H9 (cell line): ENCODE data around the gene TRIM54. TPM values are rescaled to one million over a fixed set of nuclear protein-coding genes. Genes with fewer than 3 reads are reported as not detected.

ENCODE experiments used
- DNase-seq: peaks from one replicate; pipeline ENCODE4 v3.0.0-alpha.2; 2017
- H2AFZ ChIP-seq: one replicate; pipeline ENCODE4 v1.6.1; 2013; ENCODE audit warnings: mild to moderate bottlenecking, low read length, control low read depth, moderate library complexity
- H2AK5ac ChIP-seq: 2 replicates; pipeline ENCODE4 v1.6.1; 2013; ENCODE audit warnings: low read length, control low read depth, mixed read lengths; ENCODE audit not compliant: insufficient read length
- H2BK120ac ChIP-seq: one replicate; pipeline ENCODE4 v1.6.1; 2013; ENCODE audit warnings: low read depth, mild to moderate bottlenecking, low read length, control low read depth, inconsistent platforms; ENCODE audit not compliant: poor library complexity, severe bottlenecking
- H2BK12ac ChIP-seq: 2 replicates; pipeline ENCODE4 v1.6.1; 2013; ENCODE audit warnings: low read length, control low read depth, mixed read lengths, low read depth; ENCODE audit not compliant: insufficient read length
- H2BK15ac ChIP-seq: 2 replicates; pipeline ENCODE4 v1.6.1; 2013; ENCODE audit warnings: low read depth, low read length, control low read depth
- H2BK20ac ChIP-seq: one replicate; pipeline ENCODE4 v1.6.1; 2013; ENCODE audit warnings: low read depth, mild to moderate bottlenecking, low read length, control low read depth, inconsistent platforms; ENCODE audit not compliant: poor library complexity, severe bottlenecking
- H2BK5ac ChIP-seq: 2 replicates; pipeline ENCODE4 v1.6.1; 2013; ENCODE audit warnings: low read length, control low read depth, mixed read lengths; ENCODE audit not compliant: insufficient read length
- H3K14ac ChIP-seq: 2 replicates; pipeline ENCODE4 v1.6.1; 2013; ENCODE audit warnings: low read length, control low read depth; ENCODE audit not compliant: insufficient read depth
- H3K18ac ChIP-seq: 2 replicates; pipeline ENCODE4 v1.6.1; 2013; ENCODE audit warnings: low read depth, mild to moderate bottlenecking, mixed read lengths, low read length, control low read depth; ENCODE audit not compliant: insufficient read length
- H3K23ac ChIP-seq: 2 replicates; pipeline ENCODE4 v1.6.1; 2013; ENCODE audit warnings: low read length, control low read depth, mixed read lengths, low read depth; ENCODE audit not compliant: insufficient read length
- H3K23me2 ChIP-seq: 2 replicates; pipeline ENCODE4 v1.6.1; 2013; ENCODE audit warnings: low read depth, mild to moderate bottlenecking, mixed read lengths, low read length, control low read depth; ENCODE audit not compliant: insufficient read length, poor library complexity, severe bottlenecking
- H3K27ac ChIP-seq: 2 replicates; pipeline ENCODE4 v1.5.1; 2013; ENCODE audit warnings: low read length, control low read depth, mixed read lengths, low read depth; ENCODE audit not compliant: insufficient read length
- H3K27me3 ChIP-seq: 2 replicates; pipeline ENCODE4 v1.6.1; 2013; ENCODE audit warnings: low read length, control low read depth, inconsistent platforms; ENCODE audit not compliant: insufficient read depth
- H3K4ac ChIP-seq: 2 replicates; pipeline ENCODE4 v1.6.1; 2013; ENCODE audit warnings: low read depth, mild to moderate bottlenecking, control low read depth, inconsistent platforms, low read length, moderate library complexity
- H3K4me1 ChIP-seq: 2 replicates; pipeline ENCODE4 v1.6.1; 2013; ENCODE audit warnings: low read length, control low read depth, inconsistent platforms; ENCODE audit not compliant: insufficient read depth
- H3K4me2 ChIP-seq: 2 replicates; pipeline ENCODE4 v1.6.1; 2013; ENCODE audit warnings: low read length, control low read depth, mixed read lengths; ENCODE audit not compliant: insufficient read length, insufficient read depth
- H3K56ac ChIP-seq: 2 replicates; pipeline ENCODE4 v1.6.1; 2013; ENCODE audit warnings: low read depth, mild to moderate bottlenecking, mixed read lengths, low read length, control low read depth; ENCODE audit not compliant: insufficient read length
- H3K79me1 ChIP-seq: 2 replicates; pipeline ENCODE4 v1.6.1; 2013; ENCODE audit warnings: low read depth, mild to moderate bottlenecking, moderate library complexity, low read length, control low read depth, inconsistent platforms; ENCODE audit not compliant: insufficient read depth, poor library complexity, severe bottlenecking
- H3K79me2 ChIP-seq: 2 replicates; pipeline ENCODE4 v1.6.1; 2013; ENCODE audit warnings: low read length, control low read depth, inconsistent platforms; ENCODE audit not compliant: insufficient read depth
- H3K9ac ChIP-seq: 2 replicates; pipeline ENCODE4 v1.6.1; 2013; ENCODE audit warnings: low read length, control low read depth, mixed read lengths; ENCODE audit not compliant: insufficient read length; ENCODE audit errors: extremely low read depth
- H3K9me3 ChIP-seq: one replicate; pipeline ENCODE4 v1.6.1; 2013; ENCODE audit warnings: low read depth, low read length, inconsistent platforms; ENCODE audit not compliant: control insufficient read depth
- H3T11ph ChIP-seq: one replicate; pipeline ENCODE4 v1.6.1; 2013; ENCODE audit warnings: mild to moderate bottlenecking, low read length, control low read depth, inconsistent platforms
- H4K20me1 ChIP-seq: one replicate; pipeline ENCODE4 v1.6.1; 2013; ENCODE audit not compliant: control insufficient read depth, insufficient read length, insufficient read depth
- H4K5ac ChIP-seq: 2 replicates; pipeline ENCODE4 v1.6.1; 2013; ENCODE audit warnings: low read depth, mild to moderate bottlenecking, mixed read lengths, low read length, control low read depth; ENCODE audit not compliant: insufficient read length
- H4K8ac ChIP-seq: replicated peaks from 2 replicates; pipeline ENCODE4 v1.6.1; 2013; ENCODE audit warnings: low read length, control low read depth, mixed read lengths, low read depth; ENCODE audit not compliant: insufficient read length
- H4K91ac ChIP-seq: 2 replicates; pipeline ENCODE4 v1.6.1; 2013; ENCODE audit warnings: low read depth, mild to moderate bottlenecking, moderate library complexity, mixed read lengths, low read length, control low read depth; ENCODE audit not compliant: insufficient read length
- H3K27ac Mint-ChIP-seq, 3 experiments: 2 replicates in 2 of 3; 3 replicates in 1 of 3; pipeline ENCODE4 v1.8.0; 2020 to 2021; ENCODE audit warnings: mixed read lengths in 3 of 3, mild to moderate bottlenecking in 1 of 3, moderate library complexity in 1 of 3
- H3K27me3 Mint-ChIP-seq: 2 replicates; pipeline ENCODE4 v1.8.0; 2021; ENCODE audit warnings: low read depth, mild to moderate bottlenecking, moderate library complexity, mixed read lengths
- H3K36me3 Mint-ChIP-seq, 3 experiments: 2 replicates in 2 of 3; 3 replicates in 1 of 3; pipeline ENCODE4 v1.8.0; 2020 to 2021; ENCODE audit warnings: low read depth in 3 of 3, mixed read lengths in 3 of 3; ENCODE audit not compliant: insufficient read depth in 1 of 3
- H3K4me1 Mint-ChIP-seq, 2 experiments: 2 replicates each; pipeline ENCODE4 v1.8.0; 2020; ENCODE audit warnings: mixed read lengths in 2 of 2
- H3K4me3 Mint-ChIP-seq, 2 experiments: 2 replicates in 1 of 2; 3 replicates in 1 of 2; pipeline ENCODE4 v1.8.0; 2020 to 2021; ENCODE audit warnings: mild to moderate bottlenecking in 2 of 2, mixed read lengths in 2 of 2, moderate library complexity in 1 of 2
- H3K9me3 Mint-ChIP-seq, 2 experiments: 2 replicates in 1 of 2; 3 replicates in 1 of 2; pipeline ENCODE4 v1.8.0; 2020; ENCODE audit warnings: mild to moderate bottlenecking in 2 of 2, mixed read lengths in 2 of 2, moderate library complexity in 1 of 2
- CTCF ChIP-seq: fragments of 200-600 bp; sonication (generic); conservative IDR thresholded peaks from 3 replicates; pipeline ENCODE4 v1.8.0; 2021; ENCODE audit warnings: antibody characterized with exemption, mild to moderate bottlenecking
- WGBS: extraction: QIAGEN DNeasy Blood & Tissue Kit; methylation state at CpG from one replicate; pipeline ENCODE4 v1.1.7; 2013; ENCODE audit warnings: missing lambda C conversion rate, low lambda C conversion rate, mixed read lengths; ENCODE audit not compliant: insufficient read length; ENCODE audit errors: extremely low coverage; 5-methylcytosine and 5-hydroxymethylcytosine counted together
- total RNA-seq: library from RNA; stranded (reverse); gene quantifications from 2 replicates; pipeline ENCODE4 v1.2.1, GENCODE V29; 2021

Gene TRIM54
- total RNA-seq, 1 experiment from 2014 or later: 5.0 TPM

GRCh38 chr2:27249891-27250651 lies 32.2 kb upstream of the TRIM54 start:
- H3K23me2 ChIP-seq: no peaks in the 10 kb centered on the region
- Mint-ChIP-seq H3K27ac (peak overlapping the region in 1 of 3 experiments; percentile 44; a peak in 2 of 7 replicates), H3K4me3 (peak overlapping the region; percentile 34 to 73), H3K4me1 (peaks cover 13 to 18% of the 10 kb centered on the region in 2 experiments), H3K27me3 (peaks cover 36% of the 10 kb centered on the region), H3K9me3 (no peaks in the 10 kb centered on the region), H3K36me3 (peaks cover 0 to 2% (median 0%) of the 10 kb centered on the region in 3 experiments; a peak in 1 of 7 replicates)
- no peaks in the 10 kb centered on the region for H3K9me3 ChIP-seq
- DNase-seq: peak; percentile 87
- H2BK120ac ChIP-seq: no peak overlapping the region
- no peak overlapping the region for H3K23ac ChIP-seq
- H3K4me2 ChIP-seq: peak overlapping the region; percentile 32
- H3K79me1 ChIP-seq: no peaks in the 10 kb centered on the region
- no peak overlapping the region for H2BK15ac ChIP-seq
- no peaks in the 10 kb centered on the region for H4K20me1 ChIP-seq
- no peak overlapping the region for H4K5ac ChIP-seq
- no peaks in the 10 kb centered on the region for H3K79me2 ChIP-seq
- H3K9ac ChIP-seq: no peak overlapping the region
- no peak overlapping the region for H2BK5ac ChIP-seq
- H4K91ac ChIP-seq: no peak overlapping the region
- H3K14ac ChIP-seq: no peak overlapping the region
- H3T11ph ChIP-seq: no peak overlapping the region
- H3K56ac ChIP-seq: no peak overlapping the region
- TF ChIP-seq CTCF: peak; percentile 97
- H3K27me3 ChIP-seq: no peaks in the 10 kb centered on the region
- no peak overlapping the region for H4K8ac ChIP-seq
- no peak overlapping the region for H3K27ac ChIP-seq
- peak overlapping the region; percentile 70 for H2AFZ ChIP-seq
- WGBS: no CpG with 5 or more reads among the region's 22 CpGs
- no peak overlapping the region for H2BK20ac ChIP-seq
- no peak overlapping the region for H2BK12ac ChIP-seq
- peak overlapping the region; percentile 56 for H3K18ac ChIP-seq
- H3K4me1 ChIP-seq: no peaks in the 10 kb centered on the region
- no peak overlapping the region for H2AK5ac ChIP-seq
- H3K4ac ChIP-seq: no peak overlapping the region
